ENCODE measurements around the gene RPL7L1. TPM values are rescaled to one million over a fixed set of nuclear protein-coding genes. Genes with fewer than 3 reads are reported as not detected.

Gene RPL7L1
- total and polyA plus RNA-seq, 2 of the 4 experiments (the other 2 are of a cell fraction): 43.0 to 112 TPM

GRCh38 chr6:42873313-42873712 lies 6.1 kb upstream of the RPL7L1 start:
- H3K36me3 ChIP-seq (ENCODE audit: control insufficient read depth, insufficient read depth, low read length): no peaks in the 10 kb centered on the region

More at GRCh38 chr6:42873313-42873712, 6.1 kb upstream of the RPL7L1 start:
- no peak overlapping the region for H2BK15ac ChIP-seq (ENCODE audit: low read depth, low read length)
- DNase-seq: no peak
- POLR2A ChIA-PET (ENCODE audit: unreplicated experiment): no interaction called here
- BruUV-seq (replicated peaks): no TSS peak
- no peak overlapping the region for H4K91ac ChIP-seq (ENCODE audit: insufficient read depth, low read depth, low read length)
- no peak overlapping the region for H2BK5ac ChIP-seq (ENCODE audit: low read depth, low read length, poor library complexity, severe bottlenecking)
- no peak overlapping the region for H4K5ac ChIP-seq (ENCODE audit: low read depth, low read length)
- no peak overlapping the region for H2BK20ac ChIP-seq (ENCODE audit: low read depth, low read length)
- no peak overlapping the region for H2AFZ ChIP-seq (replicated peaks; ENCODE audit: low read length, poor library complexity)
- WGBS, 2 experiments (ENCODE audit: extremely low coverage in 2 of 2, insufficient read length in 1 of 2): no CpG with 5 or more reads among the region's 2 CpGs
- no peak for TF ChIP-seq FOS (IDR thresholded peaks at IDR 0.05; ENCODE audit: low read depth, low read length)
- TF ChIP-seq CTCF (conservative IDR thresholded peaks at IDR 0.05; ENCODE audit: low read depth, low read length): no peak
- no peak for TF ChIP-seq SMC3 (IDR thresholded peaks at IDR 0.05; ENCODE audit: low read depth, low read length)
- no peak for TF ChIP-seq BHLHE40 (IDR thresholded peaks at IDR 0.05; ENCODE audit: low read depth, low read length)
- no peak for TF ChIP-seq MAZ (IDR thresholded peaks at IDR 0.05; ENCODE audit: borderline replicate concordance, low read depth, low read length)
- TF ChIP-seq, protein P1, sequence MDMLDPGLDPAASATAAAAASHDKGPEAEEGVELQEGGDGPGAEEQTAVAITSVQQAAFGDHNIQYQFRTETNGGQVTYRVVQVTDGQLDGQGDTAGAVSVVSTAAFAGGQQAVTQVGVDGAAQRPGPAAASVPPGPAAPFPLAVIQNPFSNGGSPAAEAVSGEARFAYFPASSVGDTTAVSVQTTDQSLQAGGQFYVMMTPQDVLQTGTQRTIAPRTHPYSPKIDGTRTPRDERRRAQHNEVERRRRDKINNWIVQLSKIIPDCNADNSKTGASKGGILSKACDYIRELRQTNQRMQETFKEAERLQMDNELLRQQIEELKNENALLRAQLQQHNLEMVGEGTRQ (IDR thresholded peaks at IDR 0.05; ENCODE audit: low read depth, low read length): no peak
- no peak for TF ChIP-seq MAFK (IDR thresholded peaks at IDR 0.05; ENCODE audit: low read depth, low read length)
- no peak for TF ChIP-seq CEBPB (IDR thresholded peaks at IDR 0.05; ENCODE audit: low read depth, low read length)
- no peak for TF ChIP-seq NFE2L2 (IDR thresholded peaks at IDR 0.05; ENCODE audit: low read depth, low read length)
- TF ChIP-seq, protein P2, sequence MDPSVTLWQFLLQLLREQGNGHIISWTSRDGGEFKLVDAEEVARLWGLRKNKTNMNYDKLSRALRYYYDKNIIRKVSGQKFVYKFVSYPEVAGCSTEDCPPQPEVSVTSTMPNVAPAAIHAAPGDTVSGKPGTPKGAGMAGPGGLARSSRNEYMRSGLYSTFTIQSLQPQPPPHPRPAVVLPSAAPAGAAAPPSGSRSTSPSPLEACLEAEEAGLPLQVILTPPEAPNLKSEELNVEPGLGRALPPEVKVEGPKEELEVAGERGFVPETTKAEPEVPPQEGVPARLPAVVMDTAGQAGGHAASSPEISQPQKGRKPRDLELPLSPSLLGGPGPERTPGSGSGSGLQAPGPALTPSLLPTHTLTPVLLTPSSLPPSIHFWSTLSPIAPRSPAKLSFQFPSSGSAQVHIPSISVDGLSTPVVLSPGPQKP (IDR thresholded peaks at IDR 0.05; ENCODE audit: borderline replicate concordance, low read depth, low read length): no peak
- TF ChIP-seq POLR2A (IDR thresholded peaks at IDR 0.05; ENCODE audit: low read depth, low read length): no peak
- no peak for TF ChIP-seq RAD21 (IDR thresholded peaks at IDR 0.05; ENCODE audit: low read length)
- TF ChIP-seq RFX5 (IDR thresholded peaks at IDR 0.05; ENCODE audit: low read depth, low read length): no peak
- TF ChIP-seq CHD1 (IDR thresholded peaks at IDR 0.05; ENCODE audit: low read depth, low read length): no peak
- no peak for TF ChIP-seq MXI1 (IDR thresholded peaks at IDR 0.05; ENCODE audit: borderline replicate concordance, low read depth, low read length)
- no peak for TF ChIP-seq RCOR1 (IDR thresholded peaks at IDR 0.05; ENCODE audit: insufficient replicate concordance, low read length)
- H4K8ac ChIP-seq (ENCODE audit: low read depth in 2 of 2, low read length in 2 of 2): no peak overlapping the region
- no peak overlapping the region for H3K9ac ChIP-seq (ENCODE audit: low read depth, low read length)
- no peak overlapping the region for H3K18ac ChIP-seq (ENCODE audit: low read depth, low read length)
- no peak overlapping the region for H2BK120ac ChIP-seq (ENCODE audit: low read depth, low read length)
- H3K4me3 ChIP-seq (ENCODE audit: insufficient read depth, low read depth, low read length): no peak overlapping the region
- no peak overlapping the region for H3K23ac ChIP-seq (ENCODE audit: low read depth, low read length)
- H3K27me3 ChIP-seq (ENCODE audit: control insufficient read depth, insufficient read depth, low read length): no peaks in the 10 kb centered on the region
- in situ Hi-C loops (cut with MboI; ENCODE audit: low sequenced_read_pairs): no loop called here
- H3K9me1 ChIP-seq (ENCODE audit: insufficient read depth, low read length): no peaks in the 10 kb centered on the region
- intact Hi-C loops (cut with micrococcal nuclease): no loop called here
- no peaks in the 10 kb centered on the region for H3K79me1 ChIP-seq (ENCODE audit: low read depth in 1 of 2, low read length in 2 of 2)
- H3K4ac ChIP-seq (ENCODE audit: low read depth, low read length): no peak overlapping the region
- H4K20me1 ChIP-seq (ENCODE audit: insufficient read depth, low read length): no peaks in the 10 kb centered on the region
- no peak overlapping the region for H3K27ac ChIP-seq (ENCODE audit: insufficient read depth, low read length)
- no peak overlapping the region for H2AK5ac ChIP-seq (ENCODE audit: low read depth, low read length)
- no peak overlapping the region for H2AK9ac ChIP-seq (replicated peaks; ENCODE audit: low read depth, low read length, poor library complexity)
- H3K4me2 ChIP-seq (ENCODE audit: low read depth, low read length): no peak overlapping the region
- H3K56ac ChIP-seq (ENCODE audit: extremely low read depth, insufficient read depth, low read length): no peak overlapping the region
- H3K14ac ChIP-seq (replicated peaks; ENCODE audit: low read depth, low read length): no peak overlapping the region
- CTCF ChIA-PET: interaction anchor here (0.6 to 1.4 kb wide), 3 partner anchors 13 to 146 kb away, joined by 3 to 9 read pairs (median 5); no protein-coding TSS in a partner anchor
- dilution Hi-C loops (cut with HindIII; ENCODE audit: low sequenced_read_pairs, unreplicated experiment): loop anchor here (25.0 kb wide), 1 partner anchor 211 kb away; no protein-coding TSS in a partner anchor
- no peak for ATAC-seq (ENCODE audit: low read depth)
- H3K9me3 ChIP-seq (ENCODE audit: control insufficient read depth, insufficient read depth, low read length): no peaks in the 10 kb centered on the region
- no peaks in the 10 kb centered on the region for H3K4me1 ChIP-seq (ENCODE audit: control insufficient read depth, insufficient read depth, low read length)
